B cell (primary cell): ENCODE measurements around the gene ANKLE2.
"Not testable (repeated sequence)": the region's sequence is repeated elsewhere in the genome, so short reads cannot be mapped to it uniquely, and the experiment has no call there.

ENCODE experiments used
- CTCF ChIP-seq: fragments of 200-600 bp; IDR thresholded peaks from one replicate; pipeline ENCODE4 v1.8.0; 2022; ENCODE audit warnings: antibody characterized with exemption, mild to moderate bottlenecking
- EZH2 ChIP-seq: IDR thresholded peaks from 2 replicates; pipeline ENCODE4 v1.6.1; 2012; ENCODE audit warnings: borderline replicate concordance, low read depth, mild to moderate bottlenecking, moderate library complexity, low read length; ENCODE audit not compliant: insufficient read depth, poor library complexity, severe bottlenecking

GRCh38 chr12:132692030-132692429 lies 69.6 kb downstream of the ANKLE2 start:
- not testable (repeated sequence) for TF ChIP-seq CTCF, EZH2
